Neural crest cell (in vitro differentiated cells): ENCODE data around the gene OR52R1. TPM values are rescaled to one million over a fixed set of nuclear protein-coding genes. Genes with fewer than 3 reads are reported as not detected.

Experiments
- DNase-seq: peaks from one replicate; pipeline ENCODE4 v3.0.0; 2021; ENCODE audit warnings: low read depth, mixed read lengths, low spot score
- H3K27ac Mint-ChIP-seq: one replicate; pipeline ENCODE4 v1.8.0; 2021; ENCODE audit warnings: mild to moderate bottlenecking, mixed read lengths; ENCODE audit not compliant: unreplicated experiment
- H3K27me3 Mint-ChIP-seq: 2 replicates; pipeline ENCODE4 v1.8.0; 2021; ENCODE audit warnings: low read depth, mild to moderate bottlenecking, mixed read lengths
- H3K36me3 Mint-ChIP-seq: 2 replicates; pipeline ENCODE4 v1.8.0; 2021; ENCODE audit warnings: low read depth, mild to moderate bottlenecking, mixed read lengths
- H3K4me1 Mint-ChIP-seq: 2 replicates; pipeline ENCODE4 v1.8.0; 2021; ENCODE audit warnings: mixed read lengths
- H3K4me3 Mint-ChIP-seq: one replicate; pipeline ENCODE4 v1.8.0; 2021; ENCODE audit warnings: mild to moderate bottlenecking, mixed read lengths
- H3K9me3 Mint-ChIP-seq: 2 replicates; pipeline ENCODE4 v1.8.0; 2021; ENCODE audit warnings: mixed read lengths
- long read RNA-seq: library from polyadenylated mRNA; unstranded; transcript quantifications from one replicate; pipeline ENCODE4 v2.0.0, GENCODE V29; 2020
- total RNA-seq: library from RNA; stranded (reverse); gene quantifications from 2 replicates; pipeline ENCODE4 v1.2.1, GENCODE V29; 2021
- TF ChIP-seq, protein P1 (sequence below): fragments of 200-600 bp; sonication (generic); conservative IDR thresholded peaks from 2 replicates; pipeline ENCODE4 v1.5.0; 2021; ENCODE audit warnings: antibody characterized with exemption, mild to moderate bottlenecking

OR52R1 gene
- total RNA-seq, result not detected in 2 replicates
- long read RNA-seq, result 0 reads

DNA sequence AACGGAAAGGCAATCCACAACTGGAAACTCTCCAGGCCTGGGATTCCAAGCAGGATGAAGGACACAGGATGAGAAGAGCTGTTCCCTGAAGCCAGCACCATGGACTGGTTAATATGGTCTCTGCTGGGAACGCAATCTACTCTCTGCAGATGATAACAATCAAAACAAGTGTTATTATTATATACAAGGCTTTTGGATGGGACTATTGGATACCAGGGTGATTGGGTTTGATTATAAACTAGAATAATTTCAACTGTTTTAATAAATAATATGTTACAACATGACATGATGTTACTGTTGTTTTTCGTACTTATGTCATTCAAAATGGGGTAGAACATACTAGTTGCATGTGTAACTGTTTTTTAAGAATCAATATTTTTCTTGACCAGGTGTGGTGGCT, at the start of gene OR52R1:
TSS of gene OR52R1 (minus strand) at position 101 of the 400 bp plus-strand sequence. CDS start at position 101, 0 bp downstream.
- DNase-seq, result no peak
- peaks cover 5% of the 10 kb centered on the region for H3K27me3 Mint-ChIP-seq
- peaks cover 2% of the 10 kb centered on the region for H3K9me3 Mint-ChIP-seq
- no peak within 1 kb of the TSS for H3K4me3 Mint-ChIP-seq
- TF ChIP-seq, protein P1, sequence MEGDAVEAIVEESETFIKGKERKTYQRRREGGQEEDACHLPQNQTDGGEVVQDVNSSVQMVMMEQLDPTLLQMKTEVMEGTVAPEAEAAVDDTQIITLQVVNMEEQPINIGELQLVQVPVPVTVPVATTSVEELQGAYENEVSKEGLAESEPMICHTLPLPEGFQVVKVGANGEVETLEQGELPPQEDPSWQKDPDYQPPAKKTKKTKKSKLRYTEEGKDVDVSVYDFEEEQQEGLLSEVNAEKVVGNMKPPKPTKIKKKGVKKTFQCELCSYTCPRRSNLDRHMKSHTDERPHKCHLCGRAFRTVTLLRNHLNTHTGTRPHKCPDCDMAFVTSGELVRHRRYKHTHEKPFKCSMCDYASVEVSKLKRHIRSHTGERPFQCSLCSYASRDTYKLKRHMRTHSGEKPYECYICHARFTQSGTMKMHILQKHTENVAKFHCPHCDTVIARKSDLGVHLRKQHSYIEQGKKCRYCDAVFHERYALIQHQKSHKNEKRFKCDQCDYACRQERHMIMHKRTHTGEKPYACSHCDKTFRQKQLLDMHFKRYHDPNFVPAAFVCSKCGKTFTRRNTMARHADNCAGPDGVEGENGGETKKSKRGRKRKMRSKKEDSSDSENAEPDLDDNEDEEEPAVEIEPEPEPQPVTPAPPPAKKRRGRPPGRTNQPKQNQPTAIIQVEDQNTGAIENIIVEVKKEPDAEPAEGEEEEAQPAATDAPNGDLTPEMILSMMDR, result no peak
- no peaks in the 10 kb centered on the region for H3K4me1 Mint-ChIP-seq
- no peak within 1 kb of the TSS for H3K27ac Mint-ChIP-seq
- H3K36me3 Mint-ChIP-seq, result no peaks in the 10 kb centered on the region

DNA sequence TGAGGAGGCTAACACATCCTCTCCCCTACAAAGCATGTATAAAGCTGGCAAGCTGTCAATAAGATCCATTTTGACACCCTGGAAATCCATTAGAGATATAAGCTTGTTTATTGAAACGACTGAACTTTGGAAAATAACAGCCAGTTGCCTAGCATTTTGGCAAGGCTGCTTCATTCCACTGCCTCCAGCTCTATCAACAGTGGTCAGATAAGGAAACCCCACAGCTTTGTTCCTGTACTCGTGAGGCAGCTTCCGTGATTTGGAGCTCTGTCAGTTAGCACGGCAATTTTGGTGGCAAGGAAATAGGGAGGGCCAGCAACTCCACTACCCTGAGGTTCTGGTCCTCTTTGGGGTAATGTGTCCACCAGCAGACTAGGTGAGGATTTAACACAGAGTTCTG, 46.9 kb upstream of the OR52R1 start:
- Mint-ChIP-seq H3K9me3 (peaks cover 4% of the 10 kb centered on the region), H3K4me3 (no peak overlapping the region), H3K36me3 (no peaks in the 10 kb centered on the region), H3K27ac (no peak overlapping the region), H3K4me1 (no peaks in the 10 kb centered on the region), H3K27me3 (peaks cover 9% of the 10 kb centered on the region)
- DNase-seq, result no peak
- TF ChIP-seq, protein P1, result no peak

DNA sequence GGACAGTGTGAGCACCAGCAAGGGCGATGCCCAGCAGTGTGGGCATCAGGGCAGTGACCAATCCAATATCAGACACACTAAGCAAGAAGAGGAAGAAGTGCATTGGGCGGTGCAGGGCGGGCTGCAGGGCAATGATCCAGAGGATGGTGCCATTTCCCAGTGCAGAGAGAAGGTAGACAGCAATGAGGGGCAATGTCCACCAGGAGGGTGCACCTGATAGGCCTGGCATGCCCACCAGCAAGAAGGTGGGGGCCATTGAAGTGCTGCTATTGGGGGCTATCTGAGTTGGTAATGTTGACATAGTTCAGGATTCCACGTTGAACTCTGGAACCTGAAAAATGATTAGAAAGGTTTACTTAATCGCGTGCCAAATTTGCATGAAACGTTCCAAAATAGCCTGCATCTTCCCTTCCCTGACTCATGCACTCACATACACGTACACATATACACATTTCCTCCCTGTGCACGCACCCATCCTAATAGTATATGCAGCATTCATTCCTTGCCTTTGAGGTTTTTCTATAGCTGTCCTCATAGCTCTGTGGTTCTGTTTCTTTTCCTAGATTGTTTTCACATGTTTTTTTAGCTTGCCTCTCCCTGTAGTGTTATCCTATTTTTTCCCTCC, 44.8 kb upstream of the OR52R1 start, which contains the start of gene OR51S1:
TSS of gene OR51S1 (minus strand) at position 301 of the 625 bp plus-strand sequence. CDS start at position 301, 0 bp downstream.
- Mint-ChIP-seq H3K36me3 (no peaks in the 10 kb centered on the region), H3K9me3 (no peaks in the 10 kb centered on the region), H3K4me3 (no peak within 1 kb of the TSS), H3K27ac (no peak within 1 kb of the TSS), H3K4me1 (no peaks in the 10 kb centered on the region), H3K27me3 (peaks cover 8% of the 10 kb centered on the region)
- TF ChIP-seq, protein P1, result no peak
- no peak for DNase-seq

DNA sequence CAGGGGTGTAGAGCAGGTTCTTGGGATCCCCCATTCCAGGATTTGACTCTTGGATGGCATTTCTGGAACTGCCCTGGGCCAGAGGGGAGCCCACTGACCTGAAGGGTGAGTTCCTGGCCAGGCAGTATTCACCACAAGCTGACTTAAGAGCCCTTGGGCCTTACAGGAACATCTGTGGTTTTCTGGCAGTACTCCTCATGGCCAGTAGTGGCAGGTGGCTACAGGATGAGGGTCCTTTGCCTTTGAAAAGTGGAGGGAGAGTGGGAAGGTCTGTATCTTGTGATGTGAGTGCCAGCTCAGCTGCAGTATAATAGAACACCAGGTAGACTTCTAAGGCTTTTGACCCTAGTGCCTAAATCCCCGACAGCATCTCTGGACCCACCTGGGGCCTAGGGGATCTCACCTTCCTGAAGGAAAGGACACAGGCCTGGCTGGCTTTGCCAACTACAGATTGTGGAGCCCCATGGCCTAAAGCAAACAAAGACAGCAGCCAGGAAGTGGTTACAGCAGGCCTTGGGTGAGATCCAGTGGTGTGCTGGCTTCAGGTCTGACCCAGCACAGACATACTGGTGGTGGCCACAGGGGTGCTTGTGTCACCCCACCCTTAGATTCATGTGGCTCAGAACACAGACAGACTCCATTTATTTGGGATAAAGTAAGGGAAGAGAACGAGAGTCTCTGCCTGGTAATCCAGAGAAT, 35.8 kb upstream of the OR52R1 start:
- TF ChIP-seq, protein P1, result no peak
- Mint-ChIP-seq H3K36me3 (no peaks in the 10 kb centered on the region), H3K27ac (no peak overlapping the region), H3K9me3 (no peaks in the 10 kb centered on the region), H3K4me3 (no peak overlapping the region), H3K4me1 (no peaks in the 10 kb centered on the region), H3K27me3 (no peaks in the 10 kb centered on the region)
- DNase-seq, result no peak

DNA sequence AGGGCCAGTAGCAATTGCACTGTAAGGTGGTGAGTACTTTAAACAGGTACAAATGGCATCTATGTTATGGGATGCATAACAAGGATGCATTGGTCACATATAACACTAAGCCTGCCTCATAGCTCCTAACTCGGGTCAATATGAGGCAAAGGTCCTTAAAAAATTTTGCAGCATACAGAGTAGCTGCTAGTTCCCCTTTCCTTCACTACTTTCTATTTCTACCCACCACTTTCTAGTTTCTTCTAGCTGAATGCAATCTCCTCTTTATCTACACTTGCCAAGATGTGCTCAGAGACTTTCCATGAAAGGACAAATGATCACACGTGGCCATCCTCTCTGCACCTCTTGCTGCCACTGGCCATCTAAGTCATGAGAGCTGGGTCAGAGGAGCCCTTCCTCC, 26.7 kb upstream of the OR52R1 start:
- Mint-ChIP-seq H3K4me3 (no peak overlapping the region), H3K36me3 (no peaks in the 10 kb centered on the region), H3K27ac (no peak overlapping the region), H3K4me1 (no peaks in the 10 kb centered on the region), H3K9me3 (no peaks in the 10 kb centered on the region), H3K27me3 (no peaks in the 10 kb centered on the region)
- DNase-seq, result no peak
- TF ChIP-seq, protein P1, result no peak
